Mucosa of stomach (tissue), 1 donor: ENCODE data around the gene JARID2.

Source experiments
- H3K27me3 ChIP-seq: one replicate; pipeline ENCODE4 v1.7.0; 2013; ENCODE audit warnings: mild to moderate bottlenecking, low read length; ENCODE audit not compliant: control insufficient read depth, insufficient read depth
- H3K36me3 ChIP-seq: one replicate; pipeline ENCODE4 v1.7.0; 2013; ENCODE audit warnings: low read length; ENCODE audit not compliant: control insufficient read depth, insufficient read depth
- H3K4me1 ChIP-seq: one replicate; pipeline ENCODE4 v1.7.0; 2013; ENCODE audit warnings: mild to moderate bottlenecking, low read length; ENCODE audit not compliant: control insufficient read depth, insufficient read depth
- H3K4me3 ChIP-seq: one replicate; pipeline ENCODE4 v1.7.0; 2013; ENCODE audit warnings: low read length
- H3K9ac ChIP-seq: one replicate; pipeline ENCODE4 v1.7.0; 2013; ENCODE audit warnings: mild to moderate bottlenecking, low read length, moderate library complexity
- H3K9me3 ChIP-seq: one replicate; pipeline ENCODE4 v1.7.0; 2013; ENCODE audit warnings: mild to moderate bottlenecking, low read length, moderate library complexity; ENCODE audit not compliant: control insufficient read depth
- donor health status: Pancreatic carcinoma.

The JARID2 gene

DNA sequence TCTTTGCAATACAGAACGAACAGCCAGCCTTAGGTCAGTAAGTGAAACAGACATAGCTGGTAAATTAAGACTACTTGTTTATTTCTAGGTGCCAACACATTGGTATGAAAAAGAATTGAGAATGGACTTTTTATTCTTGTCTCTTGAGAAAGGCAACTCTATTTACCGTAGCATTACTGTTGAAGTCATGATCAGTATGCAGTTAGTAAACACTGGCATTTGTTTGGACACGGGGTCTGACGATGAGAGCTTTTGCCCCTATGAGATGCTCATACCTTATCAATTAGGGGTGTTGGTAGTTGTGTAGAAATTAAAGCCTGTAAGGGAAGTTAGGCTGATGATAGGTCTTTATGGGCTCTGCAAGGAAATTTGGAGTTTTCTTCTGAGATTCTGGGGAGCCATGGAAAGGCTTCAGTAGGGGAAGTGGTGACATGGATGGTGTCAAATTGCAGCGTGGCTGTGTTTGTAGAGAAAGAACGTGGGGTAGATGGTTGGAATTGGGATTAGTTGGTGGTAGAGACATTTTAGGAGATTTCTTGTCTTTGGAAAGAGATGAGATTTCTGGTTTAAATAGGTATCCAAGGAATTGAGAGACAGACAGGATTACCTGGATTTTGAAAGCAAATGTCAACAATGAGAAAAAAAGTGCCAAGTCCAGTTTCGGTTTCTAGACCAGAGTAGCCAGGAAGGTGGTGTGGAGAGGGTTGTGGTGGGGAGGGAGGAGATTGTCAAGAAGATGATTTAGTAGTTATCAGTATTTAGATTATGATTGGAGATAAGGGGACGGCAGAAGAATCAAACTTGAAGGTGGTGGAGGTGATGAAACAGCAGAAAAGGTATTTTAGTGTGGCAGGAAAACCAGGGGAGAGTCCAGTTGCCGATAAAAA, 116.6 kb downstream of the JARID2 start:
- Histone ChIP-seq H3K9me3 (no peaks in the 10 kb centered on the region), H3K27me3 (no peaks in the 10 kb centered on the region), H3K9ac (no peak overlapping the region), H3K36me3 (no peaks in the 10 kb centered on the region), H3K4me1 (peaks cover 26% of the 10 kb centered on the region), H3K4me3 (no peak overlapping the region)

DNA sequence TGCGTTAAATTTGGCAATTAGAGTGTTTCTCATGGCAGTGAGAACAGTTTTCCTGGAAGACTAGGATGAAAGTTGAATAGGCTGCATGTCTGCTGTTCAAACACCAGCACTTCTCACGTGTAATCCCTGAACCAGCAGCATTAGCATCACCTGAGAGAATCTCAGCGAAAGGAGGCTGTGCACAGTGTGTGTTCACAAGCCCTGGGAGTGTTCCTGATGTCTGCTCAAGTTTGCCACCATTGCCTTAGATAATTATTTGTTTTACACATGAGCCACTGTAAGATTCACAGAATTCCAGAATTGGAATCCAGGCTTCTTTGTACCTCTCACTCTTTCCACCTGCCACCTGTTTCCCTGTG, 117.3 kb downstream of the JARID2 start:
- Histone ChIP-seq H3K9me3 (no peaks in the 10 kb centered on the region), H3K27me3 (no peaks in the 10 kb centered on the region), H3K9ac (no peak overlapping the region), H3K4me3 (no peak overlapping the region), H3K36me3 (no peaks in the 10 kb centered on the region), H3K4me1 (peaks cover 26% of the 10 kb centered on the region)

DNA sequence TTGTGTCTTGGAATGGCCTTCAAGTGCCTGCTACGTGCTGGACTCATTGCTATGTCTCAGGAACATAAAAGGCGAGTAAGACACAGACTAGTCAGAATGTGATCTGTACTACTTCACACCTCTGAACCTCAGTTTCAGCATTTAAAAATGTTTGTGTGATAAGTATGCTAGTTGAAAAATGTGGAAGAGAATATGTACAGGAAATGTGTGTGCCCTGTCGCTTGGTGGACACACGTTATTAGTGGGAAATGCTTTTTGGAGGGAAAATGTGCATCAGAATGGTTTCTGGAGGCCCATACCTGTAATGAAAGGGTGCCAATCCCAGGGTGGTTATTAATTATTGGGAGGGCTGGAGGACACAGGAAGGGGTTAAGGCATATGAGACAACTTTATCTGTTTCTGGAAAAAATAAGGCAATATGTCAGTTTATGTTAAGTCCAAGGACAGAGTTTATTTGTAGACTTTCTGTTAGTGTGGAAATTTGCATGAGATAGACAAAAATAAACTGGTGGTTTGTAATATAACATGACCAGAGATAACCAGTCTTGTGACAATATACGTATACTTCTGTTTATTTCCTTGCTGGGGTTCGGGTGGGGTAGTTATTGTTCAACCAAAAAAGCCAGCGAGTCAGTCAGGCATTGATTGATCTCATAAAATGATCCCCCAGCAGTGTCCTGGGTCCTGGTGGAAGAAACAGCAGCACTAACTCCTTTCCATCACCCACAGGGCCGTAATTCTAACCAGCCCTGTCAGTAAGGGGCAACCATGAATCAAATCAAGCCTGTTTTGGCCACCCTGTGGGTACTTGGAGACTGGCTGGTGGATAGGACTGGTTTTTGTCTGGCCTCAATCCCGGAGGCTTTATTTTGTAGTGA, 117.9 kb downstream of the JARID2 start:
- Histone ChIP-seq H3K4me3 (no peak overlapping the region), H3K36me3 (no peaks in the 10 kb centered on the region), H3K27me3 (no peaks in the 10 kb centered on the region), H3K9ac (no peak overlapping the region), H3K4me1 (peaks cover 26% of the 10 kb centered on the region), H3K9me3 (no peaks in the 10 kb centered on the region)

DNA sequence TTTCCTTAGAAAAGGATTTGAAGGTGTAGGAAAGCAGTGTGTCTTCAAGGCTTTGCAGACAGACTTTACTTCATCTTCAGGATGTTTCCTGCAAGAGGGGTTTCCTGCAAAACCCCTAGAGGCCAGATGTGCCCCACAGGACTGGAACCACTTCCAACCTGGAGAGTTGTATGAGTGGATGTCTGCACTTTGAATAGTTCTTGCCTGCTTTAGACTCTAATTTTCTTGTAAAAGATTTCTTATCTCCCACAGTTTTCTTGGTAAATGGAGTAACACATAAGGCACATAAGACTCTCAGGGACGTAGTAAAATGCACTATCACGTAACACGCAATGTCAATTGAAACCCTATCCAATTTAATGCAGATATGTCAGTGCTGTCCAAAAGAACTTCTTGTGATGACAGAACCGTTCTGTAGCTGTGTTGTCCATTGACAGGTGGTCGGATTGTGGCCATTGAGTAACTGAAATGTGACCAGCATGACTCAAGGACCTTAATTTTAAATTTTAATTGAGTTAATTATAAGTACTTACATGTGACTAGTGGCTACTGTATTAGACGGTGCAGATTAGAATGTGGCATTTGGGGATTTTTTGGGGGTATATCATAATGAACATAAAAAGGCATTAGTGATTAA, 118.7 kb downstream of the JARID2 start:
- H3K27me3 ChIP-seq = no peaks in the 10 kb centered on the region
- peaks cover 26% of the 10 kb centered on the region for H3K4me1 ChIP-seq
- no peak overlapping the region for H3K9ac ChIP-seq

DNA sequence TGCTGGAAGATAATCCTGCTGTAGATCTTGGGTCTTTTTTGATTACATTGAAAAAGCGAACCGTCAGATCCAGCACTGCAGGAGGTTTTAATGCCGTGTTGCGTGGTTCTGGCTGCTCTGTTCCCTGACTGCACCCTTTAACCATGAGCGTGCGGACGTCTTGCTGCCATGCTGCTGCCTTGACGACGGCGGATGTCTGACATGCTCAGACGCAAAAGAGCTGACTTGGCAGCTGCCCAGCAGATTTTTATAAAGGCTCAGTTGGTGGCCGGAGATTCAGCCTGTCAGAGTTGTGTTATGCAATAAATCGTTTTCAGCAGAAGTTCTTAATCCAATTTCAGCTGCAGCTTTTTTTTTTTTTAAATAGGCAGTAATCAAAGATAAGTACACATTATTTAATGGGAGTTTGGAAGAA, 119.4 kb downstream of the JARID2 start:
- no peaks in the 10 kb centered on the region for H3K27me3 ChIP-seq
- H3K4me3 ChIP-seq = no peak overlapping the region
- no peaks in the 10 kb centered on the region for H3K36me3 ChIP-seq
- no peaks in the 10 kb centered on the region for H3K9me3 ChIP-seq
- no peak overlapping the region for H3K9ac ChIP-seq
- H3K4me1 ChIP-seq = peaks cover 26% of the 10 kb centered on the region

More for the DNA sequence above, 118.7 kb downstream of the JARID2 start:
- Histone ChIP-seq H3K36me3 (no peaks in the 10 kb centered on the region), H3K9me3 (no peaks in the 10 kb centered on the region), H3K4me3 (no peak overlapping the region)

DNA sequence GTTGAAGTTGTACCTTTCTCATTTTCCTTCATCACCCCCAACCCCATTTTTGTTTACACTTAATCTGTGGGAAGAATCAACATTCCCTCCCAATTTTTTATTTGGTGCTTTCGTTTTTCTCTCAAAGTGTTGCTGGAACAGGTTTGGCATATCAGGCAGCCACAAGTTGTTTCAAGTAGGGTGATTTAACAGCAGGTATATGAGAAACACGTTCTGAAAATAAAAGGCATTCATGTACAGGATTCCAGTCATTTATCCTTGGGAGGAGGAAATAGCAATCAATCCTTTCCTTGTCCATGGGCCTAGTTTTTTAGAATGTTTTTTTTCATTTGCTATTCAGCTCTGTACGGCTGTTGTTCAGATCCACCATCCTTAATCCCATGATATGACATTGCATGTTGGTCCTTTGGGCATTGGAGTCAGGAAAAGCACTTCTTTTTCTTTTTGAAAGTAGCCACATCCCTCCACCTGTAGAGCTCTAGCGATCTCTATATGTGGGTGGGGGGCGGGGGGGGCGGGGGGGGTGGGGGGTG, 120.2 kb downstream of the JARID2 start:
- Histone ChIP-seq H3K4me3 (no peak overlapping the region), H3K27me3 (no peaks in the 10 kb centered on the region), H3K9me3 (no peaks in the 10 kb centered on the region), H3K4me1 (peaks cover 26% of the 10 kb centered on the region), H3K36me3 (no peaks in the 10 kb centered on the region), H3K9ac (no peak overlapping the region)

DNA sequence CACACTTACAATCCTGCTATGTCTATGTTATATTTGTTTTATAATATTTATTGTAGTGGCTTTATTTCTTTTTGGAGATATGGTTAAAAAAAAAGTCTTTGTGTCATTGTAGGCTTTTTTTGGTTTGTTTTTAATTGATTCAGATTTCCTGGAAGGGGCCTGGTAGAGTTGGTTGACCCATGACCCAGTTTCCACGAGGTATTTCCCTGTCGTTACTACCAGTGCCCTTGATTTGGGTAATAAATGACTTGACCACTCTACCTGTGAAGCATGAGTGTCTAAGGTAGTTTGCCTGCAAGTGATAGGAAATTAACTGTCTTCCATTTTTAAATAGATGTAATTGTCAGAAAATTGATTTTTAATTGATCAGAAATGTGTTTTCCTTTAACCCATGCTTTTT, 121.0 kb downstream of the JARID2 start:
- Histone ChIP-seq H3K4me3 (no peak overlapping the region), H3K9me3 (no peaks in the 10 kb centered on the region), H3K27me3 (no peaks in the 10 kb centered on the region), H3K36me3 (no peaks in the 10 kb centered on the region), H3K4me1 (peaks cover 26% of the 10 kb centered on the region), H3K9ac (no peak overlapping the region)

DNA sequence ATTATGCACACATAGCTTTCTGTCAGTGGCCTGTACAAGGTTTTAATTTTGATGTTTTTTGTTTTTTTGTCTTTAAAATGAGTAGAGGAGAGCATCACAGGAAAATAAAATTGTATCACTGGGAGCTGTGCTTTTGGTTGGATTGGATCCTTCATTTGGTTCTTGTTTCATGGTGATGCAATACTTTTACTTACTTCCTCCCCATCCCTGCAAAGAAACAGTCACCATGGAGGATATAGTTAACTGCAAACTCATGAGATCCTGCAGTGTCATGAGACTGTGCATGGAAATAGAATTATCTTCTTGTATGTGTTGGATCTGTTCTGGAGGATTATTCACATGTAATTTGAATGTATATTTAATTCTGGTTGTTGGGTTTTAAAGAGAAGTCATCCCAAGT, 122.3 kb downstream of the JARID2 start:
- Histone ChIP-seq H3K9ac (no peak overlapping the region), H3K4me1 (peaks cover 22% of the 10 kb centered on the region)

DNA sequence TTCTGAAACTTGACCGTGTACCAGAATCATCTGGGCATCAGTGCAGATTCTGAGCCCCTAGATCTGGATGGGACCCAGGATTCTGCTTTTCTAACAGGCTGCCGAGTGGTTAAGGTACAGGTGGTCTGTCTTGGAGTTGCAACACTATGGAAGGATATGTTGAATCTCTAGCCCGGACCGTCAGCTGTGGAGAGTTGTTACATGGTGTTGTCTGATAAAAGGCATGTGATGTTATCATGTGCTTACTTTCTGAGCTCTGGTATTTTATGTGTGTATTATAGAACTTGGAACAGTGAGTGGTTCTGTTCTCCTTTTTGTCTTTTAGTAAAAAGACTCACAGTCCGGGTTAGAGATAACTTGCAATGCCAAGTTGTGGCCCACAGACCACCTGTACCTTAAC, 123.0 kb downstream of the JARID2 start:
- Histone ChIP-seq H3K9me3 (no peaks in the 10 kb centered on the region), H3K36me3 (no peaks in the 10 kb centered on the region), H3K4me1 (peaks cover 19% of the 10 kb centered on the region), H3K27me3 (no peaks in the 10 kb centered on the region), H3K9ac (no peak overlapping the region), H3K4me3 (no peak overlapping the region)

More for the DNA sequence above, 122.3 kb downstream of the JARID2 start:
- Histone ChIP-seq H3K36me3 (no peaks in the 10 kb centered on the region), H3K27me3 (no peaks in the 10 kb centered on the region), H3K4me3 (no peak overlapping the region), H3K9me3 (no peaks in the 10 kb centered on the region)

DNA sequence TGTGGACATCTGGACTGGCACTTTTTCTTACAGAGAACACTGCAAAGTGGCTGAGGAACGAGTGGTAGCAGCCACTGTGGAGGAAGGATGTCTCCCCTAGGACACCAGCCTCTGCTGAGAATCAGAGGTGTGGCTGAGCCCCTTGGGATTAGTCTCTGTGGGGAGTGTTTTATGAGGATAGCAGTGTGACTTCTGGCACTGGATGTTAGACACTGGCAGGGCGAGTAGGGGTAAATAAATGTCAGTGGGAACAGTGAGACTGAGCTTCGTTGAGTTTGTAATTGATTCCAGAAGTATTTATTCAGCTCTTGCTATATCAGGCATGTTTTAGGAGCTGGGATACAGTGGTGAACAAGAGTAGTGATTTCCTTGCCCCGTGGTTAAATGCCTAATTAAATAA, 124.0 kb downstream of the JARID2 start:
- peaks cover 18% of the 10 kb centered on the region for H3K4me1 ChIP-seq
- H3K9me3 ChIP-seq = no peaks in the 10 kb centered on the region
- H3K36me3 ChIP-seq = no peaks in the 10 kb centered on the region
- H3K9ac ChIP-seq = no peak overlapping the region
- H3K4me3 ChIP-seq = no peak overlapping the region
- H3K27me3 ChIP-seq = no peaks in the 10 kb centered on the region

DNA sequence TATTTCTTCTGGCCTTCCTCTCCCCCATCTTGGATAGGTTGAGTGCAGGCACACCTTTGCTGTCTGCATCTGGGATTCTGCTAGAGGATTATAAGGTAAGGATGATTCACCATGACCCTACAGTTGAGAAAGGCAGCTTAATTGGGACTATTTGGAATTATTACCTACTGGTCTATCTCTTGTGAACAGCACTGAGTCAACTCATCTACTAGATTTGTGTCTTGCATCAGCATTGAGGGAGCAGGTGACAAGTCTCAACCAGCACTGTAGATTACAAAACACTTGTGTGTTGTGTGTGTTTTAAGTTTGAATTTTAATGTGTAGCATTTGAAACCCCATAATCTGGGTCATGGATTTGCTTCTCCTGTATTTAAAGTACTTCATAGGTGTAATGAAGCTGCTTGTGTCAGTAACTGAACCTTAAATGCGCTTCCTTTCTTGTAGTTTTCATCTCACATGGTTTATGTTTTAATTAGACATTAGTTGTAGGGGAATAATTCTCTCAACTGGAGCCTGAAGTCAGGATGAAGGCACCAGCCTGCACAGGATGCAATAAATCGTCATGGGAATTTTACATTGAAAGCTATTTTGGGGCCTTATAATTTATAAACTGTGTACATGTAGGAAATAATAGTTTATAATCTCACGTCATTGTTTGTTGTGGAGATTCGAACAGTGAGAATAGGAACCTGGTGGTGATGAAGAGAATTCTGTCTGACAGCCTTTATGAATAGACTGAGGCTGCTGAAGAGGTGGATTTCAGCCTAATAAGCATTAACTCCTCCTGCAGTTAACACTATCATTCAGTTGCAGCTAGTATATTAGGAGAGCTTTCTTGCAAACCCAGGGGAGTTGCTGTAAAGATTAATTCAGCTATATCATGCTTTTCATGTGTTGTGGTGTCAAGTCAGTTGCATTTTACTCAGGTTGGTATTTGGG, 125.1 kb downstream of the JARID2 start:
- no peaks in the 10 kb centered on the region for H3K9me3 ChIP-seq
- no peaks in the 10 kb centered on the region for H3K27me3 ChIP-seq
- no peaks in the 10 kb centered on the region for H3K36me3 ChIP-seq
- peaks cover 11% of the 10 kb centered on the region for H3K4me1 ChIP-seq
- no peak overlapping the region for H3K9ac ChIP-seq
- H3K4me3 ChIP-seq = no peak overlapping the region
